Measurements from ENCODE around the gene GPN1. TPM values are rescaled to one million over a fixed set of nuclear protein-coding genes. Genes with fewer than 3 reads are reported as not detected.

GPN1 gene
- total RNA-seq, 1 experiment from 2014 or later, result 35.9 TPM

GRCh38 chr2:27652790-27653189 lies 23.9 kb downstream of the GPN1 start:
- Mint-ChIP-seq H3K27ac (no peak overlapping the region), H3K9me3 (no peaks in the 10 kb centered on the region), H3K4me1 (no peaks in the 10 kb centered on the region; the same call in 1 of the 2 replicates), H3K4me3 (no peak overlapping the region), H3K36me3 (peaks cover 66% of the 10 kb centered on the region), H3K27me3 (ENCODE audit: low read depth) (no peaks in the 10 kb centered on the region)
- CTCF ChIA-PET, result interaction anchor here (0.7 kb wide), 1 partner anchor 31 kb away, joined by 3 read pairs; no protein-coding TSS in a partner anchor
- no peak for DNase-seq (ENCODE audit: low spot score)
- ATAC-seq, result no peak
- TF ChIP-seq ZNF512 (CRISPR knock-in tag; IDR thresholded peaks at IDR 0.05; ENCODE audit: borderline replicate concordance) (no peak), JUN (CRISPR knock-in tag; IDR thresholded peaks at IDR 0.05) (no peak), ZNF232 (CRISPR knock-in tag; IDR thresholded peaks at IDR 0.05) (no peak), SP1 (CRISPR knock-in tag; conservative IDR thresholded peaks at IDR 0.05) (no peak), ZNF219 (CRISPR knock-in tag; IDR thresholded peaks at IDR 0.05; ENCODE audit: borderline replicate concordance) (no peak), CBFB (CRISPR knock-in tag; IDR thresholded peaks at IDR 0.05; ENCODE audit: low read depth) (no peak), ETV6 (CRISPR knock-in tag; IDR thresholded peaks at IDR 0.05) (no peak), PREB (CRISPR knock-in tag; IDR thresholded peaks at IDR 0.05; ENCODE audit: borderline replicate concordance) (no peak), ZNF281 (CRISPR knock-in tag; IDR thresholded peaks at IDR 0.05) (no peak), USF1 (CRISPR knock-in tag; IDR thresholded peaks at IDR 0.05) (no peak), ZNF138 (CRISPR knock-in tag; conservative IDR thresholded peaks at IDR 0.05) (no peak), TEAD1 (CRISPR knock-in tag; IDR thresholded peaks at IDR 0.05) (no peak), KAT7 (CRISPR knock-in tag; IDR thresholded peaks at IDR 0.05; ENCODE audit: borderline replicate concordance) (no peak), CREM (CRISPR knock-in tag; IDR thresholded peaks at IDR 0.05) (no peak), HMGA2 (CRISPR knock-in tag; IDR thresholded peaks at IDR 0.05) (no peak), IRF2 (CRISPR knock-in tag; IDR thresholded peaks at IDR 0.05; ENCODE audit: borderline replicate concordance, low read depth) (no peak)
- POLR2A ChIA-PET, result no interaction called here

- Mint-ChIP-seq H3K4me3 (no peak overlapping the region), H3K27me3 (ENCODE audit: low read depth) (no peaks in the 10 kb centered on the region), H3K27ac (no peak overlapping the region), H3K4me1 (no peaks in the 10 kb centered on the region; the same call in 1 of the 2 replicates), H3K9me3 (no peaks in the 10 kb centered on the region), H3K36me3 (peaks cover 60% of the 10 kb centered on the region)
- ChIA-PET POLR2A (no interaction called here), CTCF (interaction anchor here (0.8 kb wide), 1 partner anchor 30 kb away, joined by 3 read pairs; no protein-coding TSS in a partner anchor)
- DNase-seq (ENCODE audit: low spot score), result no peak
- no peak for ATAC-seq
- TF ChIP-seq CBFB (CRISPR knock-in tag; IDR thresholded peaks at IDR 0.05; ENCODE audit: low read depth), result no peak
Measured at GRCh38 chr2:27653397-27653796, 24.5 kb downstream of the GPN1 start.
